IPS-18c (cell line): ENCODE results near the gene ZFYVE9.
A peak's percentile ranks its signal among the peaks of the same experiment; 100 is the strongest.
"Not testable (repeated sequence)": the region's sequence is repeated elsewhere in the genome, so short reads cannot be mapped to it uniquely, and the experiment has no call there.

Source experiments
- H3K4me3 ChIP-seq: 2 replicates; pipeline ENCODE4 v1.7.0; 2013; ENCODE audit warnings: low read depth, mild to moderate bottlenecking, low read length, moderate library complexity; ENCODE audit not compliant: insufficient read depth
- H3K9me3 ChIP-seq: one replicate; pipeline ENCODE4 v1.6.1; 2013; ENCODE audit warnings: mild to moderate bottlenecking, low read length, moderate library complexity; ENCODE audit not compliant: control insufficient read depth, insufficient read depth

The ZFYVE9 gene

GRCh38 chr1:52140633-52141512 is 1.0 kb upstream of the ZFYVE9 start:
- peaks cover 3% of the 10 kb centered on the region for H3K9me3 ChIP-seq
- 0 out of 2 replicates have a peak overlapping the region, but pooled peaks have one; percentile 97 for H3K4me3 ChIP-seq

- peaks cover 3% of the 10 kb centered on the region for H3K9me3 ChIP-seq
- H3K4me3 ChIP-seq: peak overlapping the region; percentile 97
Observed at GRCh38 chr1:52142220-52143183, 613 bp downstream of the ZFYVE9 start.

- no peak overlapping the region for H3K4me3 ChIP-seq
- H3K9me3 ChIP-seq: peaks cover 3% of the 10 kb centered on the region
Observed at GRCh38 chr1:52145137-52145536, 3.2 kb downstream of the ZFYVE9 start.

- H3K9me3 ChIP-seq, H3K4me3 ChIP-seq: not testable (repeated sequence)
Observed at GRCh38 chr1:52150445-52150844, 8.6 kb downstream of the ZFYVE9 start.

GRCh38 chr1:52150946-52151345 is 9.1 kb downstream of the ZFYVE9 start:
- Histone ChIP-seq H3K9me3 (no peaks in the 10 kb centered on the region), H3K4me3 (no peak overlapping the region)

GRCh38 chr1:52152572-52152971 is 10.7 kb downstream of the ZFYVE9 start:
- Histone ChIP-seq H3K9me3 (no peaks in the 10 kb centered on the region), H3K4me3 (no peak overlapping the region)

- Histone ChIP-seq H3K9me3 (no peaks in the 10 kb centered on the region), H3K4me3 (no peak overlapping the region)
Observed at GRCh38 chr1:52153010-52153409, 11.1 kb downstream of the ZFYVE9 start.

- no peaks in the 10 kb centered on the region for H3K9me3 ChIP-seq
- H3K4me3 ChIP-seq: no peak overlapping the region
Observed at GRCh38 chr1:52153898-52154297, 12.0 kb downstream of the ZFYVE9 start.

GRCh38 chr1:52156460-52156859 is 14.6 kb downstream of the ZFYVE9 start:
- Histone ChIP-seq H3K9me3 (no peaks in the 10 kb centered on the region), H3K4me3 (no peak overlapping the region)

- Histone ChIP-seq H3K4me3 (no peak overlapping the region), H3K9me3 (no peaks in the 10 kb centered on the region)
Observed at GRCh38 chr1:52157582-52157981, 15.7 kb downstream of the ZFYVE9 start.

- H3K9me3 ChIP-seq: no peaks in the 10 kb centered on the region
- H3K4me3 ChIP-seq: no peak overlapping the region; the same call in 1 of the 2 replicates
Observed at GRCh38 chr1:52158218-52158617, 16.3 kb downstream of the ZFYVE9 start.

- H3K4me3 ChIP-seq: no peak overlapping the region
- no peaks in the 10 kb centered on the region for H3K9me3 ChIP-seq
Observed at GRCh38 chr1:52159033-52159789, 17.3 kb downstream of the ZFYVE9 start.

GRCh38 chr1:52162947-52163346 is 21.1 kb downstream of the ZFYVE9 start:
- Histone ChIP-seq H3K4me3 (no peak overlapping the region), H3K9me3 (no peaks in the 10 kb centered on the region)

- no peaks in the 10 kb centered on the region for H3K9me3 ChIP-seq
- no peak overlapping the region for H3K4me3 ChIP-seq
Observed at GRCh38 chr1:52164604-52165003, 22.7 kb downstream of the ZFYVE9 start.

- Histone ChIP-seq H3K4me3 (no peak overlapping the region), H3K9me3 (no peaks in the 10 kb centered on the region)
Observed at GRCh38 chr1:52166996-52167753, 25.3 kb downstream of the ZFYVE9 start.

GRCh38 chr1:52168373-52169080 is 26.6 kb downstream of the ZFYVE9 start:
- Histone ChIP-seq H3K4me3 (no peak overlapping the region), H3K9me3 (no peaks in the 10 kb centered on the region)
